Central memory CD8-positive, alpha-beta T cell (primary cell): ENCODE data around the gene S100P.
"Not testable (repeated sequence)": the region's sequence is repeated elsewhere in the genome, so short reads cannot be mapped to it uniquely, and the experiment has no call there.

Source experiments
- ATAC-seq: fragments of 150-1000 bp; cut with Tn5 transposase; replicated peaks from 2 replicates; pipeline ENCODE4 v1.10.0; 2022; ENCODE audit warnings: mild to moderate bottlenecking, moderate FRiP score, moderate number of reproducible peaks; ENCODE audit not compliant: poor library complexity, severe bottlenecking; ENCODE audit errors: extremely low read depth
- DNase-seq, 2 donors: peaks; one replicate each; pipeline ENCODE4 v3.0.0; 2021; ENCODE audit warnings: low spot score in 2 of 2
- H3K27ac Mint-ChIP-seq: one replicate; pipeline ENCODE4 v1.8.0; 2022; ENCODE audit warnings: low read depth, mild to moderate bottlenecking, moderate library complexity, mixed read lengths
- H3K27me3 Mint-ChIP-seq: one replicate; pipeline ENCODE4 v1.8.0; 2022; ENCODE audit warnings: mixed read lengths
- H3K36me3 Mint-ChIP-seq: one replicate; pipeline ENCODE4 v1.8.0; 2022; ENCODE audit warnings: mild to moderate bottlenecking, moderate library complexity, mixed read lengths; ENCODE audit not compliant: insufficient read depth
- H3K4me1 Mint-ChIP-seq: one replicate; pipeline ENCODE4 v1.8.0; 2022; ENCODE audit warnings: mixed read lengths
- H3K4me3 Mint-ChIP-seq: one replicate; pipeline ENCODE4 v1.8.0; 2022; ENCODE audit warnings: mild to moderate bottlenecking, moderate library complexity, mixed read lengths
- H3K9me3 Mint-ChIP-seq: one replicate; pipeline ENCODE4 v1.8.0; 2022; ENCODE audit warnings: mixed read lengths

S100P gene

DNA sequence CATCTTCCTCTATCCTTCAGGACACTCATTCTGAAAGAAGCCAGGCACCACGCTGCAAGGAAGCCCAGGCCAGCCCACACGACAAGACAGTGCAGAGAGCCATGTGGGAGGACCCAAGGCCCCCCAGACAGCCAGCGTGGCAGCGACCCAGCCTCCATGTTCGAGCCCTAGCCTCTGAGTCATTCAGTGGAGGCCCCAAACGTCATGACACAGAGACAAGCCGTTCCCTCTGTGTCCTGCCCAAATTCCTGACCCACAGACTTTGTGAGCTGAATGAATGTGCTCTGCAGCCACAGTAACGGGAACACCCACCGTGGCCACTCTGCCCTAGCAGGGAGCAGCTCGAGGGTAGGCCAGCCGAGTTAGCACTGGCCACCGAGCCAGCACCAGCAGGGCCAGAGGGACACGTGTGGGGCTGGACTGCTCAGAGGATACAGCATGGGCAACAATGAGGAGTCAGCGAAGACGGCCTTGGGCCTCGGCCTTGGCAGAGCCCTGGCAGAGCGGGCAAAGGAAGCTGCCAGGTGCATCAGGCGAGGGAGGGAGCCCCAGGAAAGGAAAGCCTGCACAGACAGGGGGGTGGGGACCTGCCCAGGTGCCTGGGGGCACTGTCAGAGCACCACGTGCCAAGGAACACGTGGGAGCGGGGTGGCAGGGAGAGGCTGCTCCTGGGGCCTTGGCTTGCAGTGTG is 30.9 kb downstream of the S100P start:
- Mint-ChIP-seq H3K27me3 (no peaks in the 10 kb centered on the region), H3K4me1 (peaks cover 7% of the 10 kb centered on the region), H3K27ac (no peak overlapping the region), H3K9me3 (no peaks in the 10 kb centered on the region), H3K4me3 (no peak overlapping the region), H3K36me3 (no peaks in the 10 kb centered on the region)
- no peak for DNase-seq
- no peak for ATAC-seq

DNA sequence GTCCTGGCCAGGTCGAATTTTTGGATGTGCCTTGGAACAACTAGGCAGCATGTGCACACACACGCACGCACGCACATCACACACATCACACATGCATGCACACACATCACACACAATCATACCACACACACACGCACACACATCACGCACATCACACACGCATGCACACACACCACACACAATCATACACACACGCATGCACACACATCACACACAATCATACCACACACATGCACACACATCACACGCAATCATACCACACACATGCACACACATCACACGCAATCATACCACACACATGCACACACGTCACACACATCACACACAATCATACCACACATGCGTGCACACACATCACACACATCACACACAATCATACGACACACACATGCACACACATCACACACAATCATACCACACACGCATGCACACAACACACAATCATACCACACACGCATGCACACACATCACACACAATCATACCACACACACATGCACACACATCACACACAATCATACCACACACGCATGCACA is 31.8 kb downstream of the S100P start:
- not testable (repeated sequence) for H3K4me3 Mint-ChIP-seq, H3K9me3 Mint-ChIP-seq, ATAC-seq, H3K27me3 Mint-ChIP-seq, H3K27ac Mint-ChIP-seq, DNase-seq, H3K36me3 Mint-ChIP-seq, H3K4me1 Mint-ChIP-seq

- H3K36me3 Mint-ChIP-seq: no peaks in the 10 kb centered on the region
- no peaks in the 10 kb centered on the region for H3K27me3 Mint-ChIP-seq
- no peak for DNase-seq
- no peak overlapping the region for H3K27ac Mint-ChIP-seq
- no peak overlapping the region for H3K4me3 Mint-ChIP-seq
- no peak for ATAC-seq
- no peaks in the 10 kb centered on the region for H3K4me1 Mint-ChIP-seq
- H3K9me3 Mint-ChIP-seq: no peaks in the 10 kb centered on the region
Observed at GRCh38 chr4:6727081-6727942, 33.6 kb downstream of the S100P start.

- Mint-ChIP-seq H3K36me3 (no peaks in the 10 kb centered on the region), H3K4me1 (no peaks in the 10 kb centered on the region), H3K27me3 (no peaks in the 10 kb centered on the region), H3K27ac (no peak overlapping the region), H3K9me3 (no peaks in the 10 kb centered on the region), H3K4me3 (no peak overlapping the region)
- ATAC-seq (no peak), DNase-seq (no peak)
Observed at GRCh38 chr4:6727943-6728250, 34.2 kb downstream of the S100P start.

DNA sequence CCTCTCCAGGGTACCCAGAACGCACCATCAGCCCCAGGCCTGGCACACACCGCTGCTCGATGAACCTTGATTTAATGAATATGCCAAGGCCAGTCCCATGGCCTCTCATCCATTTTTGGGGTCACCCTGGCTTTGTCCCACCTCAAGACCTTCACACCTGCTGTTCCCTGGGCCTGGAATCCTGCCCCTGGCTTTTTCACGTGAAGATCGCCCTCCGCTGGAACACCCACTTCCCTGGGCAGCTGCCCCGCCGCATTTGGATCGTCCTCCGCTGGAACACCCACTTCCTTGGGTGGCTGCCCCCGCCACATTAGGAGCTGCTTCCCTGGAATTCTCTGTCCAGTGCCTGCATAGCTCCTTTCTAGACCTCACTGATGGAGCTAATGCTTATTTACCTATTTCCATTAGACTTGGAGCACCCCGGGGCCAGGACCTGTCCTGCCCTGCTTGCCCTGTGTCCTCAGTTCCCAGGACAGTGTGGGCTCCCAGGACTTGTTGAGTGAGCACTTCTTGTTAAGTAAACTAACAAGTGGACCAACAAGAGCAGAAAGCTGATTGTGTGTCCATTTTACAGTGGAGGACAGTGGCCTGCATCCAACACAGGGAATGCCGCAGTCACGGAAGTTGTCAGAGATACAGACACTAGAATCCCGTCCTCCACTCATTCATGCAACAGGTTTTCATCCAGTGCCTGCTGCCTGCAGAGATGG is 34.8 kb downstream of the S100P start:
- Mint-ChIP-seq H3K27me3 (peaks cover 3% of the 10 kb centered on the region), H3K36me3 (no peaks in the 10 kb centered on the region), H3K9me3 (no peaks in the 10 kb centered on the region), H3K4me3 (no peak overlapping the region), H3K4me1 (no peaks in the 10 kb centered on the region), H3K27ac (no peak overlapping the region)
- ATAC-seq (no peak), DNase-seq (no peak)

GRCh38 chr4:6730603-6731317 is 37.1 kb downstream of the S100P start:
- no peaks in the 10 kb centered on the region for H3K4me1 Mint-ChIP-seq

DNA sequence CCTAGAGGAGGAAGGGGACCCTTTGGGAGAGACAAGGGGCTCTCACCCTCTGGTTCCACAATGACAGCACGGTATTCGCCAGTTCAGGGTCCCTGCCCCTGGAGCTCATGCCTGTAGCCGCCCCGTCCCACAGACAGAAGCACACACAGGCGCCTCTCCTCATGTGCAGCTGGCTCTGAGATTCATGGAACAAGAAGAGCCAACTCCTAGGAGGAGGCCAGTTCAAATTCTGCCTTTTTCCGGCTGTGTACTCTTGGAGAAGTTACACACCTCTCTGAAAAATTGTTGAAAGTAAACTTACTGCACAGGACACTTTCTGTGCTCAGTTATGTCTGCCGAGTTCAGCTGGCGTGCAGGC is 37.6 kb downstream of the S100P start:
- H3K27me3 Mint-ChIP-seq: peaks cover 18% of the 10 kb centered on the region

More at GRCh38 chr4:6730603-6731317, 37.1 kb downstream of the S100P start:
- DNase-seq (no peak), ATAC-seq (no peak)
- H3K27ac Mint-ChIP-seq: no peak overlapping the region
- H3K9me3 Mint-ChIP-seq: no peaks in the 10 kb centered on the region
- H3K4me3 Mint-ChIP-seq: no peak overlapping the region
- no peaks in the 10 kb centered on the region for H3K36me3 Mint-ChIP-seq
- H3K27me3 Mint-ChIP-seq: peaks cover 18% of the 10 kb centered on the region

DNA sequence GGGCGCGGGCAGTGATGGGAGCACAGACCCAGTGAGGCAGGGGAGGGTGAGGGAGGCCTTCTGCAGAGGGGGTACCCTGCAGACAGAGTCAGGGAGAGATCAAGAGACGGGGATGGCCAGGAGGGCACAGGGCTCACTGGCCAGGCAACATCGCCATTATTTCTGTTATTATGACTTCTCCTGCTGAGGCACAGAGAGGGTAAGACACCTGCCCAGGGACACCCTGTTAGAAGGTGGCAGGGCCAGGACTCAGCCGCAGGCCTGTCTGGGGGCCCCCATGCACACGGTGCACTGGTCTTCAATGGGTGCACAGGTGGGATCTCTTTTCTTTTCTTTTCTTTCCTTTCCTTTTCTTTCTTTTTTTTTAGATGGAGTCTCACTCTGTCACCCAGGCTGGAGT is 38.1 kb downstream of the S100P start:
- Mint-ChIP-seq H3K4me1 (no peaks in the 10 kb centered on the region), H3K4me3 (no peak overlapping the region), H3K27ac (no peak overlapping the region), H3K36me3 (no peaks in the 10 kb centered on the region), H3K9me3 (no peaks in the 10 kb centered on the region), H3K27me3 (peaks cover 18% of the 10 kb centered on the region)
- ATAC-seq (no peak), DNase-seq (no peak)

More for the DNA sequence above, 37.6 kb downstream of the S100P start:
- no peaks in the 10 kb centered on the region for H3K36me3 Mint-ChIP-seq
- no peaks in the 10 kb centered on the region for H3K9me3 Mint-ChIP-seq
- ATAC-seq (no peak), DNase-seq (no peak)
- H3K4me1 Mint-ChIP-seq: no peaks in the 10 kb centered on the region
- H3K4me3 Mint-ChIP-seq: no peak overlapping the region
- no peak overlapping the region for H3K27ac Mint-ChIP-seq

GRCh38 chr4:6732441-6733357 is 39.0 kb downstream of the S100P start:
- ATAC-seq: no peak
- no peak overlapping the region for H3K4me3 Mint-ChIP-seq
- no peaks in the 10 kb centered on the region for H3K9me3 Mint-ChIP-seq
- H3K36me3 Mint-ChIP-seq: no peaks in the 10 kb centered on the region
- no peak for DNase-seq
- H3K27ac Mint-ChIP-seq: no peak overlapping the region
- no peaks in the 10 kb centered on the region for H3K4me1 Mint-ChIP-seq
- peaks cover 18% of the 10 kb centered on the region for H3K27me3 Mint-ChIP-seq

GRCh38 chr4:6733358-6734164 is 39.9 kb downstream of the S100P start:
- no peaks in the 10 kb centered on the region for H3K36me3 Mint-ChIP-seq
- ATAC-seq (no peak), DNase-seq (no peak)
- H3K27ac Mint-ChIP-seq: no peak overlapping the region
- H3K9me3 Mint-ChIP-seq: no peaks in the 10 kb centered on the region
- peaks cover 18% of the 10 kb centered on the region for H3K27me3 Mint-ChIP-seq
- H3K4me1 Mint-ChIP-seq: no peaks in the 10 kb centered on the region
- H3K4me3 Mint-ChIP-seq: no peak overlapping the region

- no peaks in the 10 kb centered on the region for H3K9me3 Mint-ChIP-seq
- H3K4me3 Mint-ChIP-seq: no peak overlapping the region
- DNase-seq (no peak), ATAC-seq (no peak)
- H3K27me3 Mint-ChIP-seq: peaks cover 18% of the 10 kb centered on the region
- no peak overlapping the region for H3K27ac Mint-ChIP-seq
- H3K36me3 Mint-ChIP-seq: no peaks in the 10 kb centered on the region
- no peaks in the 10 kb centered on the region for H3K4me1 Mint-ChIP-seq
Observed at GRCh38 chr4:6734165-6734786, 40.6 kb downstream of the S100P start.
